ENCODE results near the gene UGT1A8. TPM values are rescaled to one million over a fixed set of nuclear protein-coding genes. Genes with fewer than 3 reads are reported as not detected.

Gene UGT1A8
- total RNA-seq, 1 experiment from 2014 or later, result not detected

GRCh38 chr2:233673896-233674295 lies 56.5 kb downstream of the UGT1A8 start:
- no peak overlapping the region for H3K4me3 Mint-ChIP-seq (ENCODE audit: unreplicated experiment)
- no peak for DNase-seq (ENCODE audit: unreplicated experiment)
- TF ChIP-seq CTCF (IDR thresholded peaks at IDR 0.05; ENCODE audit: unreplicated experiment), result no peak
- H3K9me3 Mint-ChIP-seq (ENCODE audit: unreplicated experiment), result no peaks in the 10 kb centered on the region
- no peak overlapping the region for H3K27ac Mint-ChIP-seq (ENCODE audit: low read depth, unreplicated experiment)
- H3K27me3 Mint-ChIP-seq (ENCODE audit: insufficient read depth, unreplicated experiment), result no peaks in the 10 kb centered on the region
- H3K4me1 Mint-ChIP-seq (ENCODE audit: insufficient read depth, unreplicated experiment), result no peaks in the 10 kb centered on the region
- H3K36me3 Mint-ChIP-seq (ENCODE audit: insufficient read depth, unreplicated experiment), result no peaks in the 10 kb centered on the region
- intact Hi-C loops (cut with micrococcal nuclease), result no loop called here
- no TSS peak for BruUV-seq (replicated peaks)
- ChIA-PET POLR2A (no interaction called here), CTCF (no interaction called here)

- no peak for DNase-seq (ENCODE audit: unreplicated experiment)
- intact Hi-C loops (cut with micrococcal nuclease), result no loop called here
- CTCF ChIA-PET, result no interaction called here
- no peak overlapping the region for H3K27ac Mint-ChIP-seq (ENCODE audit: low read depth, unreplicated experiment)
- no peak overlapping the region for H3K4me3 Mint-ChIP-seq (ENCODE audit: unreplicated experiment)
- BruUV-seq (replicated peaks), result no TSS peak
- H3K9me3 Mint-ChIP-seq (ENCODE audit: unreplicated experiment), result no peaks in the 10 kb centered on the region
- H3K4me1 Mint-ChIP-seq (ENCODE audit: insufficient read depth, unreplicated experiment), result no peaks in the 10 kb centered on the region
- H3K36me3 Mint-ChIP-seq (ENCODE audit: insufficient read depth, unreplicated experiment), result no peaks in the 10 kb centered on the region
- TF ChIP-seq CTCF (IDR thresholded peaks at IDR 0.05; ENCODE audit: unreplicated experiment), result no peak
- no peaks in the 10 kb centered on the region for H3K27me3 Mint-ChIP-seq (ENCODE audit: insufficient read depth, unreplicated experiment)
- POLR2A ChIA-PET, result no interaction called here
These were observed 56.9 kb downstream of the UGT1A8 start for GRCh38 chr2:233674314-233674713.

DNA sequence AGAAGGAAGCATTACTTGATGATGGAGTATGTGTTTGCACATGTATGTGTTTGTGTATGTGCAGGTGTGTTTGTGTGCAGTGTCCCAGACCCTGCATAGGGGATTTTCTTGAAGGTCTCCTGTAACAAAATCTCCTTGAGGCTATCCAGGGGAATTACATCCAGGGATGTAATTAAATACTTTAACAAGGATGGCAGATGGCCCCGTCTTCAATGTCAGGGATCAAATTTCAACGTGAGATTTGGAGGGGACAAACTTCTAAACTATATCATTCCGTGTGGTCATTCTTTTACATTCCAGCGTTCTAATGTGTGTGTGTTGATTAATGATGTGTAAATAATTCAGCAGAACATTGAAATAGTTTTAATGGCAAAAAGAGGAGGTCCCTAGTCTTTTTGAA lies 57.6 kb downstream of the UGT1A8 start:
- Mint-ChIP-seq H3K27ac (ENCODE audit: low read depth, unreplicated experiment) (no peak overlapping the region), H3K36me3 (ENCODE audit: insufficient read depth, unreplicated experiment) (no peaks in the 10 kb centered on the region), H3K4me1 (ENCODE audit: insufficient read depth, unreplicated experiment) (no peaks in the 10 kb centered on the region), H3K9me3 (ENCODE audit: unreplicated experiment) (no peaks in the 10 kb centered on the region), H3K27me3 (ENCODE audit: insufficient read depth, unreplicated experiment) (no peaks in the 10 kb centered on the region), H3K4me3 (ENCODE audit: unreplicated experiment) (no peak overlapping the region)
- TF ChIP-seq CTCF (IDR thresholded peaks at IDR 0.05; ENCODE audit: unreplicated experiment), result no peak
- intact Hi-C loops (cut with micrococcal nuclease), result no loop called here
- ChIA-PET POLR2A (no interaction called here), CTCF (no interaction called here)
- BruUV-seq (replicated peaks), result no TSS peak
- DNase-seq (ENCODE audit: unreplicated experiment), result no peak

GRCh38 chr2:233676046-233676445 lies 58.6 kb downstream of the UGT1A8 start:
- Mint-ChIP-seq H3K27ac (ENCODE audit: low read depth, unreplicated experiment) (no peak overlapping the region), H3K36me3 (ENCODE audit: insufficient read depth, unreplicated experiment) (no peaks in the 10 kb centered on the region), H3K27me3 (ENCODE audit: insufficient read depth, unreplicated experiment) (no peaks in the 10 kb centered on the region), H3K4me1 (ENCODE audit: insufficient read depth, unreplicated experiment) (no peaks in the 10 kb centered on the region), H3K9me3 (ENCODE audit: unreplicated experiment) (no peaks in the 10 kb centered on the region), H3K4me3 (ENCODE audit: unreplicated experiment) (no peak overlapping the region)
- ChIA-PET POLR2A (no interaction called here), CTCF (no interaction called here)
- intact Hi-C loops (cut with micrococcal nuclease), result no loop called here
- DNase-seq (ENCODE audit: unreplicated experiment), result no peak
- no peak for TF ChIP-seq CTCF (IDR thresholded peaks at IDR 0.05; ENCODE audit: unreplicated experiment)
- BruUV-seq (replicated peaks), result no TSS peak
